ENCODE results near the gene HTR3B.

Gene HTR3B

GRCh38 chr11:113989916-113990315 lies 85.3 kb downstream of the HTR3B start:
- in situ Hi-C loops (cut with HindIII; ENCODE audit: low sequenced_read_pairs) = no loop called here
- no peak for TF ChIP-seq CTCF (IDR thresholded peaks at IDR 0.05; ENCODE audit: low read depth, low read length, missing control alignments)
- no peak overlapping the region for H3K4me3 ChIP-seq (ENCODE audit: low read depth, low read length)
- no peak for DNase-seq (ENCODE audit: low read depth)

GRCh38 chr11:113991170-113991569 lies 86.6 kb downstream of the HTR3B start:
- in situ Hi-C loops (cut with HindIII; ENCODE audit: low sequenced_read_pairs) = no loop called here
- no peak for TF ChIP-seq CTCF (IDR thresholded peaks at IDR 0.05; ENCODE audit: low read depth, low read length, missing control alignments)
- DNase-seq (ENCODE audit: low read depth) = peak; percentile 35
- H3K4me3 ChIP-seq (ENCODE audit: low read depth, low read length) = no peak overlapping the region

- in situ Hi-C loops (cut with HindIII; ENCODE audit: low sequenced_read_pairs) = no loop called here
- TF ChIP-seq CTCF (IDR thresholded peaks at IDR 0.05; ENCODE audit: low read depth, low read length, missing control alignments) = no peak
- no peak overlapping the region for H3K4me3 ChIP-seq (ENCODE audit: low read depth, low read length)
- DNase-seq (ENCODE audit: low read depth) = no peak
Measured at GRCh38 chr11:113991718-113992458, 87.3 kb downstream of the HTR3B start.

GRCh38 chr11:113992459-113993110 lies 88.0 kb downstream of the HTR3B start:
- DNase-seq (ENCODE audit: low read depth) = no peak
- no peak for TF ChIP-seq CTCF (IDR thresholded peaks at IDR 0.05; ENCODE audit: low read depth, low read length, missing control alignments)
- in situ Hi-C loops (cut with HindIII; ENCODE audit: low sequenced_read_pairs) = no loop called here
- H3K4me3 ChIP-seq (ENCODE audit: low read depth, low read length) = no peak overlapping the region

- peak; percentile 76 for TF ChIP-seq CTCF (IDR thresholded peaks at IDR 0.05; ENCODE audit: low read depth, low read length, missing control alignments)
- in situ Hi-C loops (cut with HindIII; ENCODE audit: low sequenced_read_pairs) = no loop called here
- no peak overlapping the region for H3K4me3 ChIP-seq (ENCODE audit: low read depth, low read length)
- no peak for DNase-seq (ENCODE audit: low read depth)
Measured at GRCh38 chr11:113994077-113994954, 89.7 kb downstream of the HTR3B start.

Measured in astrocyte of the cerebellum (primary cell).